K562 (cell line): Measurements from ENCODE around the gene TOM1L2. TPM values are rescaled to one million over a fixed set of nuclear protein-coding genes. Genes with fewer than 3 reads are reported as not detected.

ENCODE experiments used
- ATAC-seq: fragments of 200-7000 bp; cut with Tn5 transposase; 3 replicates; pipeline ENCODE4 v1.9.1; 2020; ENCODE audit warnings: moderate library complexity
- BruUV-seq: library from RNA; stranded (reverse); fragments of 400-500 nt; replicated peaks from 2 replicates; lab custom pipeline; 2021; lab: Mats Ljungman, UMichigan
- CTCF ChIA-PET: fragments of 300-600 bp; formaldehyde crosslinking; extraction: SDS; loops from one replicate; lab custom pipeline; 2021; ENCODE audit warnings: low intra/inter-chr PET ratio; lab: Yijun Ruan, JAX
- POLR2A ChIA-PET: fragments of 300-600, 350-650 bp; sonication (Branson Sonifier 250); formaldehyde crosslinking; extraction: SDS; loops from one replicate; lab custom pipeline; 2021; ENCODE audit warnings: antibody characterized with exemption, inconsistent platforms; lab: Yijun Ruan, JAX
- DNase-seq, 4 experiments: peaks; one replicate each; pipeline versions ENCODE4 v3.0.0 to v3.0.0-alpha.2; 2011 to 2018; ENCODE audit warnings: low spot score in 3 of 4, mixed read lengths in 3 of 4; ENCODE audit errors: extremely low read depth in 1 of 4
- FAIRE-seq: peaks from 2 replicates; lab custom pipeline; 2011; peaks lifted over from hg19 to GRCh38; lab: Jason Lieb, UNC
- H2AFZ ChIP-seq: 2 replicates; pipeline ENCODE4 v1.6.0; 2011; ENCODE audit warnings: low read depth, low read length, control low read depth, inconsistent platforms
- H3K27ac ChIP-seq: fragments of 200-600 bp; 3 replicates; pipeline ENCODE4 v1.8.0; 2011; ENCODE audit warnings: low read depth, mild to moderate bottlenecking, control low read depth, inconsistent platforms, low read length, moderate library complexity, mixed read lengths; ENCODE audit errors: extremely low read depth
- H3K27me3 ChIP-seq, 2 experiments: fragments of 300-600 bp in 1 of 2; 2 replicates in 1 of 2; 3 replicates in 1 of 2; pipeline versions ENCODE4 v1.6.0 to v1.8.0; 2011; ENCODE audit warnings: inconsistent platforms in 2 of 2, low read length in 2 of 2, mild to moderate bottlenecking in 1 of 2, mixed read lengths in 1 of 2, moderate library complexity in 1 of 2; ENCODE audit not compliant: control insufficient read depth in 2 of 2, insufficient read depth in 2 of 2
- H3K36me3 ChIP-seq: fragments of 300-600 bp; 3 replicates; pipeline ENCODE4 v1.8.0; 2011; ENCODE audit warnings: mild to moderate bottlenecking, low read length, inconsistent platforms; ENCODE audit not compliant: control insufficient read depth, insufficient read depth
- H3K4me1 ChIP-seq, 2 experiments: fragments of 200-600 bp in 1 of 2; replicated peaks in 1 of 2; 2 replicates in 1 of 2; 3 replicates in 1 of 2; pipeline versions ENCODE4 v1.5.1 to v1.8.0; 2011; ENCODE audit warnings: inconsistent platforms in 2 of 2, low read length in 2 of 2, mild to moderate bottlenecking in 1 of 2, mixed read lengths in 1 of 2, moderate library complexity in 1 of 2; ENCODE audit not compliant: control insufficient read depth in 2 of 2, insufficient read depth in 2 of 2
- H3K4me2 ChIP-seq: 2 replicates; pipeline ENCODE4 v1.6.1; 2011; ENCODE audit warnings: low read length, control low read depth, inconsistent platforms, mixed read lengths; ENCODE audit not compliant: insufficient read depth
- H3K4me3 ChIP-seq: fragments of 200-600 bp; sonication (generic), shearing (Covaris generic); 2 replicates; pipeline ENCODE4 v1.5.1; 2016; ENCODE audit warnings: control low read depth, inconsistent platforms
- H3K79me2 ChIP-seq: fragments of 200-600 bp; 3 replicates; pipeline ENCODE4 v1.8.0; 2011; ENCODE audit warnings: low read length, inconsistent platforms; ENCODE audit not compliant: control insufficient read depth, insufficient read depth
- H3K9ac ChIP-seq, 2 experiments: 2 replicates each; pipeline versions ENCODE4 v1.6.0 to v1.6.1; 2011; ENCODE audit warnings: low read depth in 2 of 2, low read length in 2 of 2, control low read depth in 1 of 2, inconsistent platforms in 1 of 2, mild to moderate bottlenecking in 1 of 2, mixed read lengths in 1 of 2; ENCODE audit not compliant: insufficient read depth in 1 of 2
- H3K9me1 ChIP-seq: one replicate; pipeline ENCODE4 v1.6.0; 2011; ENCODE audit warnings: inconsistent platforms, mild to moderate bottlenecking, low read length, moderate library complexity; ENCODE audit not compliant: control insufficient read depth, insufficient read depth
- H3K9me3 ChIP-seq: replicated peaks from 2 replicates; pipeline ENCODE4 v1.5.1; 2011; ENCODE audit warnings: low read depth, low read length, inconsistent platforms; ENCODE audit not compliant: control insufficient read depth, insufficient read depth
- H4K20me1 ChIP-seq: replicated peaks from 2 replicates; pipeline ENCODE4 v1.6.1; 2011; ENCODE audit warnings: low read length, inconsistent platforms, mixed read lengths; ENCODE audit not compliant: control insufficient read depth, insufficient read depth
- BDP1 ChIP-seq: IDR thresholded peaks from 3 replicates; pipeline ENCODE4 v1.6.1; 2011; ENCODE audit not compliant: insufficient read length, insufficient read depth
- KLF6 ChIP-seq: fragments of 250-450 bp; sonication (Bioruptor Pico); IDR thresholded peaks from 2 replicates; pipeline ENCODE4 v1.4.0; 2020; ENCODE audit warnings: mild to moderate bottlenecking, moderate library complexity, borderline replicate concordance
- NR4A1 ChIP-seq, 2 experiments: fragments of 250-450 bp in 1 of 2; fragments of 450-650 bp in 1 of 2; sonication (Bioruptor Pico) in 1 of 2; IDR thresholded peaks; 2 replicates each; pipeline versions ENCODE4 v1.4.0 to v1.6.1; 2016 to 2020; ENCODE audit warnings: mild to moderate bottlenecking in 2 of 2, missing compliant biosample characterization in 1 of 2, missing genetic modification characterization in 1 of 2, moderate library complexity in 1 of 2
- ZC3H11A ChIP-seq: IDR thresholded peaks from 2 replicates; pipeline ENCODE4 v1.6.1; 2012; ENCODE audit warnings: low read depth, low read length, improper control_type of control experiment
- ZKSCAN3 ChIP-seq: fragments of 250-450 bp; sonication (Bioruptor Pico); IDR thresholded peaks from 2 replicates; pipeline ENCODE4 v1.4.0; 2020
- WGBS: fragments of 100-300 bp; shearing (Covaris generic); methylation state at CpG from one replicate; pipeline ENCODE4 v1.1.6; 2016; ENCODE audit warnings: low coverage, mixed read lengths; ENCODE audit not compliant: insufficient coverage; ENCODE audit errors: missing lambda C conversion rate; 5-methylcytosine and 5-hydroxymethylcytosine counted together
- in situ Hi-C: fragments of 300-500 bp; cut with MboI; formaldehyde crosslinking; loops from 4 replicates; pipeline ENCODE4 v1.15.0; 2018; ENCODE audit warnings: inconsistent platforms, mixed read lengths
- intact Hi-C: fragments of 100-400 bp; cut with micrococcal nuclease; formaldehyde crosslinking; loops from 2 replicates; pipeline ENCODE4 v1.14.2; 2022
- polyA plus RNA-seq, 8 experiments: library from polyadenylated mRNA; depleted of rRNA in 4 of 8; stranded (reverse) in 5 of 8; unstranded in 3 of 8; fragments of >200 nt; fragmentation: Nextera tagmentation in 2 of 8; fragmentation: Illumina TruSeq in 1 of 8; extraction: Ambion mirVana in 2 of 8; extraction: Trizol in 1 of 8; gene quantifications; 2 replicates each; pipeline versions ENCODE4 v1.2.1 to v1.2.3, GENCODE V29; 2011 to 2014; ENCODE audit warnings: inconsistent platforms in 1 of 8, missing spikeins in 1 of 8
- total RNA-seq, 7 experiments: library from RNA; depleted of rRNA in 6 of 7; stranded (reverse); fragments of >200 nt in 6 of 7; fragmentation: Illumina TruSeq in 2 of 7; extraction: Trizol in 2 of 7; gene quantifications; 2 replicates each; pipeline versions ENCODE4 v1.2.1 to v1.2.3, GENCODE V29; 2011 to 2021; ENCODE audit warnings: low replicate concordance in 1 of 7
- TF ChIP-seq, protein P1 (sequence below), 2 experiments: IDR thresholded peaks; 2 replicates each; pipeline ENCODE4 v1.6.1; 2012; ENCODE audit warnings: improper control_type of control experiment in 2 of 2, low read depth in 2 of 2, low read length in 2 of 2, borderline replicate concordance in 1 of 2
- TF ChIP-seq, protein P2 (sequence below): fragments of 250-450 bp; sonication (Bioruptor Pico); IDR thresholded peaks from 2 replicates; pipeline ENCODE4 v1.8.0; 2022; ENCODE audit warnings: moderate library complexity, mild to moderate bottlenecking, inconsistent platforms

TOM1L2 gene
- total and polyA plus RNA-seq, 9 of the 15 experiments (the other 6 are each of a cell fraction or from before 2014, with no cell fraction given): 0.07 to 6.0 (median 2.5) TPM

DNA sequence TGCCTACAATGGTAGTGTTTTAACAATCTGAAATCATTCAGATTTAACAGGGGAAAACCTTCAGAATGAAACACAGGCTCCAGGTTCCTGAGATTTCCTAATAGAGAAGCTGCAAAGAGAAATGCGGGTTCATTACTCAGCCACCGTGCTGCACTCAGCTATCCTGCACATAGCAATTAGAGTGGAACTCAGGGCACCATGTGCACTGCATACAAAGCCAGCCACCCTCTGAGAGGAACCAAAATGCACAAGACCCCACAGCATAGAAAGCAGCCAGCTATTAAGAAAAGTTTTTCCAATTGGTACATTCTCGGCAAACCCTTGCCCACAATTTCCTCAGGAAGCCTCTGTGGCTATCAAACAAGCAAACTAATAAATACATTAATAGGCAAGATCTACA is 37.4 kb downstream of the TOM1L2 start (continued):
- TF ChIP-seq NR4A1 (CRISPR knock-in tag; IDR thresholded peaks at IDR 0.05) (no peak), NR4A1 (tag; IDR thresholded peaks at IDR 0.05) (no peak)

DNA sequence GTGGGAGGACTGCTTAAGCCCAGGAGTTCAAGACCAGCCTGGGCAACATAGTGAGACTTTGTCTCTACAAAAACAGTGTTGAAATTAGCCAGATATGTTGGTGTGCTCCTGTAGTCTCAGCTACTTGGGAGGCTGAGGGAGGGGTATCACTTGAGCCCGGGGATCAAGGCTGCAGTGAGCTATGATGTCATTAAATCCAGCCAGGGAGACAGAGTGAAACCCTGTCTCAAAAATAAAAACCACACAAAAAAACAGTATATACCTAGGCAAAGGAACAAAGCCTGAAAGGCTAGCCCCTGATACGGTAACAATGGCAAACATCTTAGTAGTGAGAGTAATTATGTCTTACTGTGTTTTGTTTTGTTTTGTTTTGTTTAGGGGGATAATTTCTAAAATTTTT is 38.0 kb downstream of the TOM1L2 start:
- H3K4me2 ChIP-seq: no peak overlapping the region
- POLR2A ChIA-PET: no interaction called here
- peaks cover 0 to 9% of the 10 kb centered on the region in 2 experiments; a peak in 2 of 5 replicates for H3K4me1 ChIP-seq
- 39% methylated on average over 2 of the region's 2 CpGs for WGBS
- no peak for TF ChIP-seq KLF6 (CRISPR knock-in tag)
- TF ChIP-seq, protein P1, sequence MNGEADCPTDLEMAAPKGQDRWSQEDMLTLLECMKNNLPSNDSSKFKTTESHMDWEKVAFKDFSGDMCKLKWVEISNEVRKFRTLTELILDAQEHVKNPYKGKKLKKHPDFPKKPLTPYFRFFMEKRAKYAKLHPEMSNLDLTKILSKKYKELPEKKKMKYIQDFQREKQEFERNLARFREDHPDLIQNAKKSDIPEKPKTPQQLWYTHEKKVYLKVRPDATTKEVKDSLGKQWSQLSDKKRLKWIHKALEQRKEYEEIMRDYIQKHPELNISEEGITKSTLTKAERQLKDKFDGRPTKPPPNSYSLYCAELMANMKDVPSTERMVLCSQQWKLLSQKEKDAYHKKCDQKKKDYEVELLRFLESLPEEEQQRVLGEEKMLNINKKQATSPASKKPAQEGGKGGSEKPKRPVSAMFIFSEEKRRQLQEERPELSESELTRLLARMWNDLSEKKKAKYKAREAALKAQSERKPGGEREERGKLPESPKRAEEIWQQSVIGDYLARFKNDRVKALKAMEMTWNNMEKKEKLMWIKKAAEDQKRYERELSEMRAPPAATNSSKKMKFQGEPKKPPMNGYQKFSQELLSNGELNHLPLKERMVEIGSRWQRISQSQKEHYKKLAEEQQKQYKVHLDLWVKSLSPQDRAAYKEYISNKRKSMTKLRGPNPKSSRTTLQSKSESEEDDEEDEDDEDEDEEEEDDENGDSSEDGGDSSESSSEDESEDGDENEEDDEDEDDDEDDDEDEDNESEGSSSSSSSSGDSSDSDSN (IDR thresholded peaks at IDR 0.05; ENCODE audit: borderline replicate concordance in 1 of 2, low read depth in 2 of 2, low read length in 2 of 2): no peak
- TF ChIP-seq, protein P2, sequence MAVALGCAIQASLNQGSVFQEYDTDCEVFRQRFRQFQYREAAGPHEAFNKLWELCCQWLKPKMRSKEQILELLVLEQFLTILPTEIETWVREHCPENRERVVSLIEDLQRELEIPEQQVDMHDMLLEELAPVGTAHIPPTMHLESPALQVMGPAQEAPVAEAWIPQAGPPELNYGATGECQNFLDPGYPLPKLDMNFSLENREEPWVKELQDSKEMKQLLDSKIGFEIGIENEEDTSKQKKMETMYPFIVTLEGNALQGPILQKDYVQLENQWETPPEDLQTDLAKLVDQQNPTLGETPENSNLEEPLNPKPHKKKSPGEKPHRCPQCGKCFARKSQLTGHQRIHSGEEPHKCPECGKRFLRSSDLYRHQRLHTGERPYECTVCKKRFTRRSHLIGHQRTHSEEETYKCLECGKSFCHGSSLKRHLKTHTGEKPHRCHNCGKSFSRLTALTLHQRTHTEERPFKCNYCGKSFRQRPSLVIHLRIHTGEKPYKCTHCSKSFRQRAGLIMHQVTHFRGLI (CRISPR knock-in tag): no peak
- TF ChIP-seq ZC3H11A: no peak
- TF ChIP-seq ZKSCAN3 (CRISPR knock-in tag): no peak
- no peak for TF ChIP-seq BDP1
- TF ChIP-seq, all 486 proteins: peak for 0
- Histone ChIP-seq H3K27ac (no peak overlapping the region), H3K27me3 (no peaks in the 10 kb centered on the region), H4K20me1 (peaks cover 7% of the 10 kb centered on the region; the same call in 1 of the 2 replicates), H3K9ac (no peak overlapping the region), H3K4me3 (no peak overlapping the region), H3K36me3 (no peaks in the 10 kb centered on the region), H3K9me3 (no peaks in the 10 kb centered on the region), H3K79me2 (no peaks in the 10 kb centered on the region), H2AFZ (no peak overlapping the region), H3K9me1 (no peaks in the 10 kb centered on the region)
- CTCF ChIA-PET: no interaction called here
- ATAC-seq: no peak
- no peak for FAIRE-seq
- intact Hi-C loops (no loop called here), in situ Hi-C loops (no loop called here)
- DNase-seq: no peak
- BruUV-seq: no TSS peak
